Neural cell (in vitro differentiated cells): ENCODE measurements around the gene FAF2. TPM values are rescaled to one million over a fixed set of nuclear protein-coding genes. Genes with fewer than 3 reads are reported as not detected.

Source experiments
- H2AFZ ChIP-seq: fragments of 200-600, 300-800 bp; sonication (generic), shearing (Covaris generic); 2 replicates; pipeline ENCODE4 v1.6.0; 2014; ENCODE audit warnings: low read depth, mild to moderate bottlenecking, antibody characterized with exemption, low read length, moderate library complexity
- H3F3A ChIP-seq: fragments of 200-600 bp; shearing (Covaris generic); 2 replicates; pipeline ENCODE4 v1.6.1; 2016; ENCODE audit warnings: mild to moderate bottlenecking, moderate library complexity, mixed read lengths, antibody characterized with exemption, low read length; ENCODE audit not compliant: insufficient read depth, poor library complexity, severe bottlenecking
- H3K27ac ChIP-seq: fragments of 200-600, 300-800 bp; sonication (generic), shearing (Covaris generic); 2 replicates; pipeline ENCODE4 v1.5.1; 2014; ENCODE audit warnings: mild to moderate bottlenecking, low read length, moderate library complexity
- H3K27me3 ChIP-seq: fragments of 300-800, 200-600 bp; sonication (generic), shearing (Covaris generic); 2 replicates; pipeline ENCODE4 v1.6.0; 2014; ENCODE audit warnings: mild to moderate bottlenecking, low read depth, low read length, moderate library complexity; ENCODE audit not compliant: insufficient read depth
- H3K36me3 ChIP-seq: fragments of 300-800, 200-600 bp; sonication (generic), shearing (Covaris generic); 2 replicates; pipeline ENCODE4 v1.5.1; 2014; ENCODE audit warnings: mild to moderate bottlenecking, antibody characterized with exemption, low read length, moderate library complexity; ENCODE audit not compliant: insufficient read depth
- H3K4me2 ChIP-seq: fragments of 300-800, 200-600 bp; sonication (generic), shearing (Covaris generic); 2 replicates; pipeline ENCODE4 v1.6.0; 2014; ENCODE audit warnings: mild to moderate bottlenecking, low read length
- H3K4me3 ChIP-seq: fragments of 300-800, 200-600 bp; sonication (generic), shearing (Covaris generic); 2 replicates; pipeline ENCODE4 v1.5.1; 2014; ENCODE audit warnings: mild to moderate bottlenecking, low read length, moderate library complexity
- H3K79me2 ChIP-seq: fragments of 200-600 bp; shearing (Covaris generic); replicated peaks from 2 replicates; pipeline ENCODE4 v1.6.0; 2014; ENCODE audit warnings: mild to moderate bottlenecking, low read length, moderate library complexity; ENCODE audit not compliant: insufficient read depth
- H3K9ac ChIP-seq: fragments of 300-800, 200-600 bp; sonication (generic), shearing (Covaris generic); 2 replicates; pipeline ENCODE4 v1.6.1; 2016; ENCODE audit warnings: mild to moderate bottlenecking, low read length, mixed read lengths
- H3K9me2 ChIP-seq: fragments of 200-600 bp; shearing (Covaris generic); 2 replicates; pipeline ENCODE4 v1.6.1; 2016; ENCODE audit warnings: mild to moderate bottlenecking, low read length, mixed read lengths; ENCODE audit not compliant: insufficient read depth
- H3K9me3 ChIP-seq: fragments of 200-600, 300-800 bp; sonication (generic), shearing (Covaris generic); 2 replicates; pipeline ENCODE4 v1.6.1; 2016; ENCODE audit warnings: mild to moderate bottlenecking, mixed run types, low read length, moderate library complexity, mixed read lengths
- H4K20me1 ChIP-seq: fragments of 200-600 bp; shearing (Covaris generic); 2 replicates; pipeline ENCODE4 v1.6.1; 2016; ENCODE audit warnings: mild to moderate bottlenecking, mixed run types; ENCODE audit not compliant: insufficient read depth
- EP300 ChIP-seq: fragments of 450-650 bp; conservative IDR thresholded peaks from 2 replicates; pipeline ENCODE4 v1.6.1; 2014; ENCODE audit warnings: antibody characterized with exemption, mild to moderate bottlenecking, moderate library complexity; ENCODE audit not compliant: poor library complexity, severe bottlenecking
- EZH2 ChIP-seq: fragments of 200-600, 300-800 bp; shearing (Covaris generic), sonication (generic); IDR thresholded peaks from 2 replicates; pipeline ENCODE4 v1.6.1; 2014; ENCODE audit warnings: antibody characterized with exemption, low read length, borderline replicate concordance, mild to moderate bottlenecking; ENCODE audit not compliant: insufficient read depth, poor library complexity, severe bottlenecking
- MXI1 ChIP-seq: fragments of 450-650 bp; conservative IDR thresholded peaks from 2 replicates; pipeline ENCODE4 v1.6.1; 2014; ENCODE audit warnings: antibody characterized with exemption, mild to moderate bottlenecking; ENCODE audit not compliant: poor library complexity, severe bottlenecking
- POLR2AphosphoS5 ChIP-seq: IDR thresholded peaks from 2 replicates; pipeline ENCODE4 v1.6.1; 2012
- RAD21 ChIP-seq: fragments of 450-650 bp; conservative IDR thresholded peaks from 2 replicates; pipeline ENCODE4 v1.6.1; 2014; ENCODE audit warnings: antibody characterized with exemption, mild to moderate bottlenecking, moderate library complexity
- REST ChIP-seq: IDR thresholded peaks from 2 replicates; pipeline ENCODE4 v1.6.1; 2012; ENCODE audit warnings: borderline replicate concordance
- SMC3 ChIP-seq: fragments of 450-650 bp; conservative IDR thresholded peaks from 2 replicates; pipeline ENCODE4 v1.6.1; 2014; ENCODE audit warnings: antibody characterized with exemption, mild to moderate bottlenecking, moderate library complexity; ENCODE audit not compliant: poor library complexity
- TAF1 ChIP-seq: IDR thresholded peaks from 2 replicates; pipeline ENCODE4 v1.6.1; 2012; ENCODE audit warnings: low read depth
- polyA plus RNA-seq: library from polyadenylated mRNA; depleted of rRNA; stranded (reverse); fragments of >200 nt; gene quantifications from 2 replicates; pipeline ENCODE4 v1.2.3, GENCODE V29; 2014
- TF ChIP-seq, protein P1 (sequence below): fragments of 450-650 bp; IDR thresholded peaks from 2 replicates; pipeline ENCODE4 v1.5.1; 2014; ENCODE audit warnings: antibody characterized with exemption, mild to moderate bottlenecking, moderate library complexity; ENCODE audit not compliant: poor library complexity, severe bottlenecking

FAF2 gene
- polyA plus RNA-seq, 1 donor from 2014 or later: 30.8 TPM

DNA sequence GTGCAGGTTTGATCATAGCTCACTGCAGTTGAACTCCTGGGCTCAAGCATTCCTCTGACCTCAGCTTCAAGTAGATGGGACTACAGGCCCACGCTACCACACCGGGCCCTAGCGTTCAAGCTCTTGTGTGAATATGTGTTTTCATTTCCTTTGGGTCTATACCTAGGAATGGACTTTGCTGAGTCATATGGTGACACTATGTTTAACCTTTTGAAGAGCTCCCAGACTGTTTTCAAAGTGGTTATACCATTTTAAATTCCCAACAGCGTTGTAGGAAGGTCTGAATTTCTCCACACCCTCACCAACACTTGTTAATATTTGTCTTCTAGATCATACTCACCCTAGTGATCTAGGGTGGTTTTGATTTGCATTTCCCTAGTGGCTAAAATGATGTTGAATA, 33.5 kb downstream of the FAF2 start:
- Histone ChIP-seq H3K27ac (no peak overlapping the region), H3K36me3 (no peaks in the 10 kb centered on the region), H2AFZ (no peak overlapping the region), H3K27me3 (no peaks in the 10 kb centered on the region), H3K79me2 (peaks cover 16% of the 10 kb centered on the region), H3K9me2 (no peaks in the 10 kb centered on the region), H3K4me2 (no peak overlapping the region), H3K4me3 (no peak overlapping the region), H3K9me3 (no peaks in the 10 kb centered on the region), H3K9ac (no peak overlapping the region), H4K20me1 (no peaks in the 10 kb centered on the region), H3F3A (no peaks in the 10 kb centered on the region)
- no peak for TF ChIP-seq RAD21
- no peak for TF ChIP-seq REST
- TF ChIP-seq, protein P1, sequence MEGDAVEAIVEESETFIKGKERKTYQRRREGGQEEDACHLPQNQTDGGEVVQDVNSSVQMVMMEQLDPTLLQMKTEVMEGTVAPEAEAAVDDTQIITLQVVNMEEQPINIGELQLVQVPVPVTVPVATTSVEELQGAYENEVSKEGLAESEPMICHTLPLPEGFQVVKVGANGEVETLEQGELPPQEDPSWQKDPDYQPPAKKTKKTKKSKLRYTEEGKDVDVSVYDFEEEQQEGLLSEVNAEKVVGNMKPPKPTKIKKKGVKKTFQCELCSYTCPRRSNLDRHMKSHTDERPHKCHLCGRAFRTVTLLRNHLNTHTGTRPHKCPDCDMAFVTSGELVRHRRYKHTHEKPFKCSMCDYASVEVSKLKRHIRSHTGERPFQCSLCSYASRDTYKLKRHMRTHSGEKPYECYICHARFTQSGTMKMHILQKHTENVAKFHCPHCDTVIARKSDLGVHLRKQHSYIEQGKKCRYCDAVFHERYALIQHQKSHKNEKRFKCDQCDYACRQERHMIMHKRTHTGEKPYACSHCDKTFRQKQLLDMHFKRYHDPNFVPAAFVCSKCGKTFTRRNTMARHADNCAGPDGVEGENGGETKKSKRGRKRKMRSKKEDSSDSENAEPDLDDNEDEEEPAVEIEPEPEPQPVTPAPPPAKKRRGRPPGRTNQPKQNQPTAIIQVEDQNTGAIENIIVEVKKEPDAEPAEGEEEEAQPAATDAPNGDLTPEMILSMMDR: no peak
- TF ChIP-seq EP300: no peak
- no peak for TF ChIP-seq EZH2
- no peak for TF ChIP-seq TAF1
- no peak for TF ChIP-seq POLR2AphosphoS5
- TF ChIP-seq SMC3: no peak
- no peak for TF ChIP-seq MXI1

DNA sequence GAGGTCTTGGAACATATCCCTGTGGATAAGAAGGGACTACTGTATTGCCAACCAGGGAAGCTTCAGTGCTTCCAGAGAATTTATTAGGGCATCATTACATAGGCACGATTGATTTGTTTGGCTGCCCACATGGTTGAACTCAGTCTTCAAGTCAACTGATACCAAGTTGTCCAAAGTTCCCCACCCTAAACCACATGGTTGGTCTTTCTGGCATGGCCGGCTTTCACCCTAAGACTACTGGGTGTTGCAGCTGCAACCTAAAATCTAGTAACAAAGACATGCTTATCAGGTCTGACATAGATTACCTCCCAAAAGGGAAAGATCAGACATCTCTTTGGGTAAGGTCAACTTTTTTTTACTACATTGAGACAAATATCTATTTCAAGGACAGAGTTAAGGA, 37.0 kb downstream of the FAF2 start:
- no peak overlapping the region for H3K9ac ChIP-seq
- H3K4me3 ChIP-seq: no peak overlapping the region
- no peaks in the 10 kb centered on the region for H3K9me3 ChIP-seq
- H3K27me3 ChIP-seq: no peaks in the 10 kb centered on the region
- TF ChIP-seq RAD21 (no peak), MXI1 (no peak), TAF1 (no peak), EP300 (no peak)
- TF ChIP-seq, protein P1: no peak
- no peak overlapping the region for H3K27ac ChIP-seq
- H3K36me3 ChIP-seq: no peaks in the 10 kb centered on the region
- no peaks in the 10 kb centered on the region for H3F3A ChIP-seq
- no peaks in the 10 kb centered on the region for H3K9me2 ChIP-seq
- H3K4me2 ChIP-seq: no peak overlapping the region
- no peak overlapping the region for H2AFZ ChIP-seq
- H4K20me1 ChIP-seq: no peaks in the 10 kb centered on the region
- peaks cover 5% of the 10 kb centered on the region for H3K79me2 ChIP-seq
